Neural crest cell (in vitro differentiated cells): Measurements from ENCODE around the gene SORT1. TPM values are rescaled to one million over a fixed set of nuclear protein-coding genes. Genes with fewer than 3 reads are reported as not detected.
A peak's percentile ranks its signal among the peaks of the same experiment; 100 is the strongest.

Experiments
- DNase-seq: peaks from one replicate; pipeline ENCODE4 v3.0.0; 2021; ENCODE audit warnings: low read depth, mixed read lengths, low spot score
- H3K27ac Mint-ChIP-seq: one replicate; pipeline ENCODE4 v1.8.0; 2021; ENCODE audit warnings: mild to moderate bottlenecking, mixed read lengths; ENCODE audit not compliant: unreplicated experiment
- H3K27me3 Mint-ChIP-seq: 2 replicates; pipeline ENCODE4 v1.8.0; 2021; ENCODE audit warnings: low read depth, mild to moderate bottlenecking, mixed read lengths
- H3K36me3 Mint-ChIP-seq: 2 replicates; pipeline ENCODE4 v1.8.0; 2021; ENCODE audit warnings: low read depth, mild to moderate bottlenecking, mixed read lengths
- H3K4me1 Mint-ChIP-seq: 2 replicates; pipeline ENCODE4 v1.8.0; 2021; ENCODE audit warnings: mixed read lengths
- H3K4me3 Mint-ChIP-seq: one replicate; pipeline ENCODE4 v1.8.0; 2021; ENCODE audit warnings: mild to moderate bottlenecking, mixed read lengths
- H3K9me3 Mint-ChIP-seq: 2 replicates; pipeline ENCODE4 v1.8.0; 2021; ENCODE audit warnings: mixed read lengths
- CTCF ChIP-seq: fragments of 200-600 bp; sonication (generic); conservative IDR thresholded peaks from 2 replicates; pipeline ENCODE4 v1.5.0; 2021; ENCODE audit warnings: antibody characterized with exemption, mild to moderate bottlenecking
- total RNA-seq: library from RNA; stranded (reverse); gene quantifications from 2 replicates; pipeline ENCODE4 v1.2.1, GENCODE V29; 2021

Gene SORT1
- total RNA-seq, 1 donor from 2014 or later: 60.8 TPM

- peaks cover 74% of the 10 kb centered on the region for H3K4me1 Mint-ChIP-seq
- H3K27me3 Mint-ChIP-seq: peaks cover 4% of the 10 kb centered on the region
- H3K36me3 Mint-ChIP-seq: no peaks in the 10 kb centered on the region
- H3K4me3 Mint-ChIP-seq: peak overlapping the region; percentile 54
- no peaks in the 10 kb centered on the region for H3K9me3 Mint-ChIP-seq
- H3K27ac Mint-ChIP-seq: peak overlapping the region; percentile 0
- TF ChIP-seq CTCF: no peak
- peak; percentile 33 for DNase-seq
Observed at GRCh38 chr1:109392788-109393616, 4.7 kb downstream of the SORT1 start.

GRCh38 chr1:109392037-109392787, 5.5 kb downstream of the SORT1 start:
- Mint-ChIP-seq H3K9me3 (no peaks in the 10 kb centered on the region), H3K27ac (no peak overlapping the region), H3K4me1 (peaks cover 73% of the 10 kb centered on the region), H3K4me3 (peak overlapping the region; percentile 54), H3K36me3 (no peaks in the 10 kb centered on the region), H3K27me3 (peaks cover 4% of the 10 kb centered on the region)
- no peak for DNase-seq
- no peak for TF ChIP-seq CTCF

GRCh38 chr1:109391626-109392025, 6.1 kb downstream of the SORT1 start:
- H3K27me3 Mint-ChIP-seq: peaks cover 3% of the 10 kb centered on the region

GRCh38 chr1:109391157-109391556, 6.6 kb downstream of the SORT1 start:
- Mint-ChIP-seq H3K27ac (no peak overlapping the region), H3K4me3 (no peak overlapping the region), H3K9me3 (no peaks in the 10 kb centered on the region)

More at GRCh38 chr1:109391626-109392025, 6.1 kb downstream of the SORT1 start:
- Mint-ChIP-seq H3K4me1 (peaks cover 68% of the 10 kb centered on the region), H3K4me3 (peak overlapping the region; percentile 36), H3K36me3 (no peaks in the 10 kb centered on the region), H3K9me3 (no peaks in the 10 kb centered on the region), H3K27ac (no peak overlapping the region)
- no peak for TF ChIP-seq CTCF
- DNase-seq: no peak

More at GRCh38 chr1:109391157-109391556, 6.6 kb downstream of the SORT1 start:
- H3K4me1 Mint-ChIP-seq: peaks cover 63% of the 10 kb centered on the region
- TF ChIP-seq CTCF: no peak
- no peak for DNase-seq
- no peaks in the 10 kb centered on the region for H3K27me3 Mint-ChIP-seq
- no peaks in the 10 kb centered on the region for H3K36me3 Mint-ChIP-seq
